ENCODE results near the gene CTCF.

The CTCF gene

GRCh38 chr16:67561824-67562525 is 351 bp upstream of the CTCF start:
- no peak for TF ChIP-seq CTCF (IDR thresholded peaks at IDR 0.05; ENCODE audit: insufficient read depth, low read length, poor library complexity, severe bottlenecking)
- H3K36me3 ChIP-seq (ENCODE audit: control insufficient read depth, insufficient read depth, low read length) = no peaks in the 10 kb centered on the region; the same call in 1 of the 2 replicates
- DNase-seq (ENCODE audit: extremely low read depth, insufficient read length) = peak; percentile 100
- peak overlapping the region; percentile 92 for H3K4me3 ChIP-seq (replicated peaks; ENCODE audit: low read depth, low read length)
- no peaks in the 10 kb centered on the region for H3K27me3 ChIP-seq (replicated peaks; ENCODE audit: control insufficient read depth, insufficient read depth, low read length)

- H3K36me3 ChIP-seq (ENCODE audit: control insufficient read depth, insufficient read depth, low read length) = no peaks in the 10 kb centered on the region; the same call in 1 of the 2 replicates
- no peaks in the 10 kb centered on the region for H3K27me3 ChIP-seq (replicated peaks; ENCODE audit: control insufficient read depth, insufficient read depth, low read length)
- peak overlapping the region; percentile 92 for H3K4me3 ChIP-seq (replicated peaks; ENCODE audit: low read depth, low read length)
- peak; percentile 84 for DNase-seq (ENCODE audit: extremely low read depth, insufficient read length)
- TF ChIP-seq CTCF (IDR thresholded peaks at IDR 0.05; ENCODE audit: insufficient read depth, low read length, poor library complexity, severe bottlenecking) = peak; percentile 10
Observed at GRCh38 chr16:67562918-67563707, 787 bp downstream of the CTCF start.

- Histone ChIP-seq H3K27me3 (replicated peaks; ENCODE audit: control insufficient read depth, insufficient read depth, low read length) (no peaks in the 10 kb centered on the region), H3K4me3 (replicated peaks; ENCODE audit: low read depth, low read length) (peak overlapping the region; percentile 92), H3K36me3 (ENCODE audit: control insufficient read depth, insufficient read depth, low read length) (no peaks in the 10 kb centered on the region; the same call in 1 of the 2 replicates)
- no peak for DNase-seq (ENCODE audit: extremely low read depth, insufficient read length)
- TF ChIP-seq CTCF (IDR thresholded peaks at IDR 0.05; ENCODE audit: insufficient read depth, low read length, poor library complexity, severe bottlenecking) = no peak
Observed at GRCh38 chr16:67563708-67564468, 1.6 kb downstream of the CTCF start.

GRCh38 chr16:67565470-67566100 is 3.3 kb downstream of the CTCF start:
- peak overlapping the region; percentile 92 for H3K4me3 ChIP-seq (replicated peaks; ENCODE audit: low read depth, low read length)
- no peaks in the 10 kb centered on the region for H3K27me3 ChIP-seq (replicated peaks; ENCODE audit: control insufficient read depth, insufficient read depth, low read length)
- no peaks in the 10 kb centered on the region; the same call in 1 of the 2 replicates for H3K36me3 ChIP-seq (ENCODE audit: control insufficient read depth, insufficient read depth, low read length)
- DNase-seq (ENCODE audit: extremely low read depth, insufficient read length) = no peak
- TF ChIP-seq CTCF (IDR thresholded peaks at IDR 0.05; ENCODE audit: insufficient read depth, low read length, poor library complexity, severe bottlenecking) = no peak

GRCh38 chr16:67571464-67571863 is 9.1 kb downstream of the CTCF start:
- Histone ChIP-seq H3K27me3 (replicated peaks; ENCODE audit: control insufficient read depth, insufficient read depth, low read length) (no peaks in the 10 kb centered on the region), H3K4me3 (replicated peaks; ENCODE audit: low read depth, low read length) (no peak overlapping the region), H3K36me3 (ENCODE audit: control insufficient read depth, insufficient read depth, low read length) (peaks cover 2% of the 10 kb centered on the region)
- TF ChIP-seq CTCF (IDR thresholded peaks at IDR 0.05; ENCODE audit: insufficient read depth, low read length, poor library complexity, severe bottlenecking) = no peak
- DNase-seq (ENCODE audit: extremely low read depth, insufficient read length) = no peak
